Astrocyte (in vitro differentiated cells and primary cell): ENCODE measurements around the gene SLC9A9. TPM values are rescaled to one million over a fixed set of nuclear protein-coding genes. Genes with fewer than 3 reads are reported as not detected.

Source experiments
- DNase-seq: peaks from one replicate; pipeline ENCODE4 v3.0.0-alpha.2; 2010; ENCODE audit warnings: low read depth
- FAIRE-seq: peaks from 2 replicates; lab custom pipeline; 2011; peaks lifted over from hg19 to GRCh38; lab: Jason Lieb, UNC
- H2AFZ ChIP-seq: 2 replicates; pipeline ENCODE4 v1.6.0; 2012; ENCODE audit warnings: low read depth, low read length, inconsistent platforms
- H3K27ac ChIP-seq: 2 replicates; pipeline ENCODE4 v1.5.1; 2011; ENCODE audit warnings: low read depth, low read length, inconsistent platforms
- H3K27me3 ChIP-seq: 2 replicates; pipeline ENCODE4 v1.6.0; 2011; ENCODE audit warnings: low read length, inconsistent platforms; ENCODE audit not compliant: insufficient read depth
- H3K36me3 ChIP-seq: 2 replicates; pipeline ENCODE4 v1.5.1; 2011; ENCODE audit warnings: low read length, inconsistent platforms; ENCODE audit not compliant: insufficient read depth
- H3K4me1 ChIP-seq: 2 replicates; pipeline ENCODE4 v1.5.1; 2011; ENCODE audit warnings: low read length, inconsistent platforms; ENCODE audit not compliant: insufficient read depth
- H3K4me2 ChIP-seq: 2 replicates; pipeline ENCODE4 v1.6.0; 2012; ENCODE audit warnings: low read length, inconsistent platforms
- H3K4me3 ChIP-seq: 2 replicates; pipeline ENCODE4 v1.5.1; 2011; ENCODE audit warnings: low read depth, mild to moderate bottlenecking, low read length, inconsistent platforms; ENCODE audit not compliant: insufficient read depth
- H3K79me2 ChIP-seq: 2 replicates; pipeline ENCODE4 v1.6.0; 2012; ENCODE audit warnings: mild to moderate bottlenecking, low read length, inconsistent platforms; ENCODE audit not compliant: insufficient read depth
- H3K9ac ChIP-seq: 2 replicates; pipeline ENCODE4 v1.6.0; 2012; ENCODE audit warnings: mild to moderate bottlenecking, low read length, inconsistent platforms
- H3K9me3 ChIP-seq: 2 replicates; pipeline ENCODE4 v1.5.1; 2012; ENCODE audit warnings: low read depth, mild to moderate bottlenecking, low read length, inconsistent platforms; ENCODE audit not compliant: insufficient read depth
- H4K20me1 ChIP-seq: 2 replicates; pipeline ENCODE4 v1.6.0; 2012; ENCODE audit warnings: low read length, inconsistent platforms; ENCODE audit not compliant: insufficient read depth
- H3K27ac Mint-ChIP-seq: one replicate; pipeline ENCODE4 v1.8.0; 2021; ENCODE audit warnings: mild to moderate bottlenecking, mixed read lengths; ENCODE audit not compliant: unreplicated experiment
- H3K27me3 Mint-ChIP-seq: one replicate; pipeline ENCODE4 v1.8.0; 2021; ENCODE audit warnings: low read depth, mixed read lengths; ENCODE audit not compliant: unreplicated experiment
- H3K36me3 Mint-ChIP-seq: one replicate; pipeline ENCODE4 v1.8.0; 2021; ENCODE audit warnings: low read depth, mixed read lengths; ENCODE audit not compliant: unreplicated experiment
- H3K4me1 Mint-ChIP-seq: one replicate; pipeline ENCODE4 v1.8.0; 2021; ENCODE audit warnings: low read depth, mixed read lengths; ENCODE audit not compliant: unreplicated experiment
- H3K4me3 Mint-ChIP-seq: one replicate; pipeline ENCODE4 v1.8.0; 2021; ENCODE audit warnings: mild to moderate bottlenecking, moderate library complexity, mixed read lengths; ENCODE audit not compliant: unreplicated experiment
- H3K9me3 Mint-ChIP-seq: one replicate; pipeline ENCODE4 v1.8.0; 2021; ENCODE audit warnings: mild to moderate bottlenecking, mixed read lengths; ENCODE audit not compliant: unreplicated experiment
- CTCF ChIP-seq: IDR thresholded peaks from 2 replicates; pipeline ENCODE4 v1.5.1; 2011; ENCODE audit warnings: low read depth, mild to moderate bottlenecking, inconsistent platforms, low read length, moderate library complexity; ENCODE audit not compliant: insufficient read depth
- EZH2 ChIP-seq: IDR thresholded peaks from 2 replicates; pipeline ENCODE4 v1.6.1; 2012; ENCODE audit warnings: mild to moderate bottlenecking, low read length, inconsistent platforms; ENCODE audit not compliant: insufficient read depth
- total RNA-seq: library from RNA; stranded (reverse); gene quantifications from 2 replicates; pipeline ENCODE4 v1.2.1, GENCODE V29; 2021

Gene SLC9A9
- total RNA-seq, 1 donor from 2014 or later = 1.5 TPM

DNA sequence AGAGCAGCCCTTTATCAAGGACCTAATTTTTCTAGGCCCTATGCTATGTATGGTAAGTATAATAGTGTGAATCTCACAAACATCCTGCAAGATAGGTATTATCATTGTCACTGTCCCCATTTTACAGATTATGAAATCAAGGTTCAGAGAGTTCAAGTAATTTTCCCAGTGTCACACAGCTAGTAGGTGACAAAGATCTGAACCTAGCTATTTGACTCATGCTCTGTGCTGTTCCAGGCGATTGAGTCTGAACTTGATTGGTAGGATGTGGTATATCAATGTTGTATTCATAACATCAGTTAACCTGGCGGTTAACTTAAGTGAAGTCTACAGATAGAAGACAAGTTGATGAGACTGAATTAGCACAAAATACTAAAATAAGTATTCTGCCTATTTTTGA, 498.8 kb downstream of the SLC9A9 start:
- no peaks in the 10 kb centered on the region for H3K9me3 Mint-ChIP-seq
- no peaks in the 10 kb centered on the region for H3K79me2 ChIP-seq
- peaks cover 4% of the 10 kb centered on the region for H3K27me3 Mint-ChIP-seq
- no peak overlapping the region for H3K27ac Mint-ChIP-seq
- no peak overlapping the region for H3K4me3 Mint-ChIP-seq
- TF ChIP-seq CTCF = no peak
- no peak for TF ChIP-seq EZH2
- no peaks in the 10 kb centered on the region for H3K4me1 ChIP-seq
- H3K27me3 ChIP-seq = no peaks in the 10 kb centered on the region
- no peaks in the 10 kb centered on the region for H4K20me1 ChIP-seq
- no peaks in the 10 kb centered on the region for H3K36me3 ChIP-seq
- no peak overlapping the region for H3K9ac ChIP-seq
- DNase-seq (no peak), FAIRE-seq (no peak)
- no peak overlapping the region for H3K27ac ChIP-seq
- H3K4me3 ChIP-seq = no peak overlapping the region
- H3K4me2 ChIP-seq = no peak overlapping the region
- no peak overlapping the region for H2AFZ ChIP-seq
- H3K36me3 Mint-ChIP-seq = no peaks in the 10 kb centered on the region
- H3K4me1 Mint-ChIP-seq = peaks cover 3% of the 10 kb centered on the region
- H3K9me3 ChIP-seq = no peaks in the 10 kb centered on the region

- H3K27ac ChIP-seq = no peak overlapping the region
- Mint-ChIP-seq H3K27me3 (peaks cover 4% of the 10 kb centered on the region), H3K36me3 (no peaks in the 10 kb centered on the region), H3K4me1 (peaks cover 3% of the 10 kb centered on the region), H3K9me3 (no peaks in the 10 kb centered on the region), H3K4me3 (no peak overlapping the region), H3K27ac (no peak overlapping the region)
- no peaks in the 10 kb centered on the region for H3K9me3 ChIP-seq
- H4K20me1 ChIP-seq = no peaks in the 10 kb centered on the region
- no peak for DNase-seq
- H3K36me3 ChIP-seq = no peaks in the 10 kb centered on the region
- H2AFZ ChIP-seq = no peak overlapping the region
- no peak overlapping the region for H3K4me2 ChIP-seq
- H3K4me1 ChIP-seq = no peaks in the 10 kb centered on the region
- TF ChIP-seq EZH2 = no peak
- no peak for TF ChIP-seq CTCF
- H3K4me3 ChIP-seq = no peak overlapping the region
- no peak for FAIRE-seq
- H3K9ac ChIP-seq = no peak overlapping the region
- no peaks in the 10 kb centered on the region for H3K27me3 ChIP-seq
- no peaks in the 10 kb centered on the region for H3K79me2 ChIP-seq
These were observed 499.6 kb downstream of the SLC9A9 start for GRCh38 chr3:143348486-143349327.

DNA sequence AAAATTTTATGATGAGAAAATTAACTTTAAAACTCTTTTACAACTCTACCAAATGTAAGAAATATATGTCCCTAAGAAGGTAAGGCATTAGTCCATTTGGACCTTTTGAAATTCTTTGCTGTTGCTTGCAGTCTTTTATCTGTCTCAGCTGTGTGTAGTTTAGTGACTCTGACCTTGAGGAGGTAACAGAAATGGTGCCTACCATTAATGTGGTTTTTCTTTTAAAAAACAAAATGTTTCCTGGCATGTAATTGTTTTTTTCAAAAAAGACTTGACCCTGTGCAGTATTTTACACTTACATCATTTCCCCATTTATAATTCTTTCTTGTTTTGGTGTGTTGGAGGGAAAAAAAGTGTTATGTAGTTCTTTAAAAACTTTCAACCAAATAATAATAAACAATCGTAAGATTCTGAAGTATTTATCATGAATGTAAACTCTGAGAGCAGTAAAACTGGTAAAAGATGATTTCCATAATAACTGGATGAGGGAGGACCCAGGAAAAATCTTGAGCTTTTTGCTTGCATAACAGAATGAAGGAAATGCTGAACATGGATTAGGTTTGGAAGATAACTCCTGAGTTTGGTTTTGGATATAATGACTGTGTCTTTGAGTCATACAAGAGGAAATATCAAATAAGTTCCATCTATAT, 503.6 kb downstream of the SLC9A9 start:
- FAIRE-seq (no peak), DNase-seq (no peak)
- no peak overlapping the region for H3K27ac Mint-ChIP-seq
- no peaks in the 10 kb centered on the region for H3K9me3 Mint-ChIP-seq
- Histone ChIP-seq H4K20me1 (no peaks in the 10 kb centered on the region), H3K9me3 (no peaks in the 10 kb centered on the region), H3K9ac (no peak overlapping the region), H3K4me3 (no peak overlapping the region), H2AFZ (no peak overlapping the region), H3K27ac (no peak overlapping the region), H3K79me2 (no peaks in the 10 kb centered on the region), H3K27me3 (no peaks in the 10 kb centered on the region), H3K4me1 (no peaks in the 10 kb centered on the region), H3K4me2 (no peak overlapping the region), H3K36me3 (no peaks in the 10 kb centered on the region)
- no peak overlapping the region for H3K4me3 Mint-ChIP-seq
- no peaks in the 10 kb centered on the region for H3K4me1 Mint-ChIP-seq
- TF ChIP-seq EZH2 = no peak
- no peak for TF ChIP-seq CTCF
- H3K27me3 Mint-ChIP-seq = no peaks in the 10 kb centered on the region
- H3K36me3 Mint-ChIP-seq = no peaks in the 10 kb centered on the region
